ENCODE results near the gene CIAO1. TPM values are rescaled to one million over a fixed set of nuclear protein-coding genes. Genes with fewer than 3 reads are reported as not detected.

The CIAO1 gene
- total RNA-seq, 2 experiments from 2014 or later, result 55.4 to 55.6 TPM

- intact Hi-C loops (cut with DNase I, micrococcal nuclease), result loop anchor here (2.0 to 10.0 kb wide), 5 partner anchors 120 to 472 kb away; partner anchors contain the start of genes ANKRD36C (in 1 of the 2) and DUSP2 (in 1 of the 2)
- CTCF ChIA-PET, result interaction anchor here (0.8 to 1.1 kb wide), 2 partner anchors 56 to 90 kb away, joined by 4 to 5 read pairs; partner anchors contain the start of gene STARD7
- Mint-ChIP-seq H3K27me3 (no peaks in the 10 kb centered on the region), H3K9me3 (no peaks in the 10 kb centered on the region), H3K27ac (peak overlapping the region; percentile 82), H3K4me1 (ENCODE audit: low read depth) (peaks cover 52% of the 10 kb centered on the region), H3K4me3 (peak overlapping the region; percentile 85), H3K36me3 (ENCODE audit: low read depth) (peaks cover 82% of the 10 kb centered on the region)
- H3K4me1 ChIP-seq (ENCODE audit: insufficient read depth, low read length), result peaks cover 63% of the 10 kb centered on the region
- no peaks in the 10 kb centered on the region for H3K27me3 ChIP-seq (ENCODE audit: control insufficient read depth in 1 of 2, insufficient read depth in 2 of 2, low read length in 2 of 2)
- peak in 4 of 14 experiments; percentile 9 to 53 (median 28) for DNase-seq
- H3K4me3 ChIP-seq (ENCODE audit: low read length), result peak overlapping the region; percentile 86
- H3K36me3 ChIP-seq (ENCODE audit: insufficient read depth, low read length), result peaks cover 52% of the 10 kb centered on the region
- H3K27ac ChIP-seq (ENCODE audit: low read depth in 1 of 2, low read length in 2 of 2), result peak overlapping the region; percentile 31 to 87
- TF ChIP-seq CTCF (IDR thresholded peaks at IDR 0.05), result no peak
- no peaks in the 10 kb centered on the region for H3K9me3 ChIP-seq (ENCODE audit: control insufficient read depth in 1 of 2, insufficient read depth in 1 of 2, low read length in 2 of 2)
- POLR2A ChIA-PET, result interaction anchor here (0.8 to 1.5 kb wide), 3 partner anchors 8 to 272 kb away, joined by 3 to 9 read pairs (median 5); partner anchors contain the start of gene STARD7
- ATAC-seq (ENCODE audit: poor library complexity), result no peak
These were observed 1.2 kb upstream of the CIAO1 start for GRCh38 chr2:96264656-96265348.

GRCh38 chr2:96265349-96265839, 631 bp upstream of the CIAO1 start:
- H3K9me3 ChIP-seq (ENCODE audit: control insufficient read depth in 1 of 2, insufficient read depth in 1 of 2, low read length in 2 of 2), result no peaks in the 10 kb centered on the region
- H3K27me3 Mint-ChIP-seq, result no peaks in the 10 kb centered on the region
- H3K36me3 ChIP-seq (ENCODE audit: insufficient read depth, low read length), result peaks cover 49% of the 10 kb centered on the region
- ATAC-seq (ENCODE audit: poor library complexity) (peak; percentile 13), DNase-seq (peak in 10 of 14 experiments; percentile 18 to 56 (median 28))
- H3K4me1 Mint-ChIP-seq (ENCODE audit: low read depth), result peaks cover 50% of the 10 kb centered on the region
- peak overlapping the region; percentile 82 for H3K27ac Mint-ChIP-seq
- ChIA-PET CTCF (interaction anchor here (1.1 kb wide), 1 partner anchor 57 kb away, joined by 4 read pairs; the partner anchor contains the start of gene STARD7), POLR2A (interaction anchor here (1.0 to 2.0 kb wide), 2 partner anchors 9 to 57 kb away, joined by 5 to 13 read pairs; partner anchors contain the start of gene STARD7)
- peak overlapping the region; percentile 85 to 87 for H3K27ac ChIP-seq (ENCODE audit: low read depth in 1 of 2, low read length in 2 of 2)
- H3K4me3 Mint-ChIP-seq, result peak overlapping the region; percentile 92
- H3K4me3 ChIP-seq (ENCODE audit: low read length), result peak overlapping the region; percentile 86
- peaks cover 83% of the 10 kb centered on the region for H3K36me3 Mint-ChIP-seq (ENCODE audit: low read depth)
- H3K27me3 ChIP-seq (ENCODE audit: control insufficient read depth in 1 of 2, insufficient read depth in 2 of 2, low read length in 2 of 2), result no peaks in the 10 kb centered on the region
- H3K4me1 ChIP-seq (ENCODE audit: insufficient read depth, low read length), result peaks cover 58% of the 10 kb centered on the region
- TF ChIP-seq CTCF (IDR thresholded peaks at IDR 0.05), result no peak
- H3K9me3 Mint-ChIP-seq, result no peaks in the 10 kb centered on the region
- intact Hi-C loops (cut with DNase I, micrococcal nuclease), result loop anchor here (2.0 to 10.0 kb wide), 5 partner anchors 121 to 472 kb away; partner anchors contain the start of genes ANKRD36C (in 1 of the 2) and DUSP2 (in 1 of the 2)

GRCh38 chr2:96267159-96267971, 1.3 kb downstream of the CIAO1 start:
- Mint-ChIP-seq H3K27me3 (no peaks in the 10 kb centered on the region), H3K27ac (peak overlapping the region; percentile 82), H3K36me3 (ENCODE audit: low read depth) (peaks cover 82% of the 10 kb centered on the region), H3K4me1 (ENCODE audit: low read depth) (peaks cover 37% of the 10 kb centered on the region), H3K4me3 (peak overlapping the region; percentile 92), H3K9me3 (no peaks in the 10 kb centered on the region)
- DNase-seq, result peak in 12 of 14 experiments; percentile 17 to 74 (median 42)
- ChIA-PET POLR2A (interaction anchor here (0.9 to 2.0 kb wide), 6 partner anchors 11 to 271 kb away, joined by 3 to 13 read pairs (median 3); partner anchors contain the start of genes NCAPH, SNRNP200 and STARD7), CTCF (interaction anchor here (0.7 to 1.4 kb wide), 5 partner anchors 38 to 230 kb away, joined by 3 to 9 read pairs (median 4); partner anchors contain the start of genes NCAPH, SNRNP200 and STARD7)
- peak overlapping the region; percentile 23 to 57 for H3K27ac ChIP-seq (ENCODE audit: low read depth in 1 of 2, low read length in 2 of 2)
- peaks cover 42% of the 10 kb centered on the region for H3K4me1 ChIP-seq (ENCODE audit: insufficient read depth, low read length)
- H3K9me3 ChIP-seq (ENCODE audit: control insufficient read depth in 1 of 2, insufficient read depth in 1 of 2, low read length in 2 of 2), result no peaks in the 10 kb centered on the region
- no peaks in the 10 kb centered on the region for H3K27me3 ChIP-seq (ENCODE audit: control insufficient read depth in 1 of 2, insufficient read depth in 2 of 2, low read length in 2 of 2)
- peaks cover 54% of the 10 kb centered on the region for H3K36me3 ChIP-seq (ENCODE audit: insufficient read depth, low read length)
- peak overlapping the region; percentile 86 for H3K4me3 ChIP-seq (ENCODE audit: low read length)
- no peak for TF ChIP-seq CTCF (IDR thresholded peaks at IDR 0.05)
- no peak for ATAC-seq (ENCODE audit: poor library complexity)
- intact Hi-C loops (cut with DNase I, micrococcal nuclease), result loop anchor here (5.0 to 10.0 kb wide), 4 partner anchors 125 to 470 kb away; partner anchors contain the start of gene ANKRD36C (in 1 of the 2)
